ACC112 (cell line): ENCODE measurements around the gene RIMBP2.
"Not testable (repeated sequence)": the region's sequence is repeated elsewhere in the genome, so short reads cannot be mapped to it uniquely, and the experiment has no call there.

Experiments
- H2AFZ ChIP-seq: fragments of 200-600 bp; sonication (generic); one replicate; pipeline ENCODE4 v1.6.0; 2017; ENCODE audit warnings: antibody characterized with exemption, low read length; ENCODE audit not compliant: unreplicated experiment
- H3K27ac ChIP-seq: fragments of 200-600 bp; sonication (generic); 2 replicates; pipeline ENCODE4 v1.5.1; 2014; ENCODE audit warnings: low read depth, mild to moderate bottlenecking, antibody characterized with exemption, low read length, moderate library complexity
- H3K27me3 ChIP-seq: fragments of 200-600 bp; sonication (generic); 2 replicates; pipeline ENCODE4 v1.6.1; 2014; ENCODE audit warnings: mild to moderate bottlenecking, antibody characterized with exemption, low read length, moderate library complexity, mixed read lengths; ENCODE audit not compliant: insufficient read depth
- H3K36me3 ChIP-seq: fragments of 200-600 bp; sonication (generic); 2 replicates; pipeline ENCODE4 v1.6.1; 2016; ENCODE audit warnings: mild to moderate bottlenecking, antibody characterized with exemption, low read length, moderate library complexity, mixed read lengths; ENCODE audit not compliant: insufficient read depth
- H3K4me1 ChIP-seq: fragments of 200-600 bp; sonication (generic); one replicate; pipeline ENCODE4 v1.6.1; 2016; ENCODE audit warnings: low read length, mixed read lengths; ENCODE audit not compliant: insufficient read depth, unreplicated experiment, control insufficient read depth
- H3K4me3 ChIP-seq: fragments of 200-600 bp; sonication (generic); 2 replicates; pipeline ENCODE4 v1.5.1; 2014; ENCODE audit warnings: mild to moderate bottlenecking, low read depth, low read length
- H3K79me2 ChIP-seq: fragments of 200-600 bp; sonication (generic); one replicate; pipeline ENCODE4 v1.6.0; 2016; ENCODE audit warnings: low read length; ENCODE audit not compliant: control insufficient read depth, unreplicated experiment, insufficient read depth

RIMBP2 gene

DNA sequence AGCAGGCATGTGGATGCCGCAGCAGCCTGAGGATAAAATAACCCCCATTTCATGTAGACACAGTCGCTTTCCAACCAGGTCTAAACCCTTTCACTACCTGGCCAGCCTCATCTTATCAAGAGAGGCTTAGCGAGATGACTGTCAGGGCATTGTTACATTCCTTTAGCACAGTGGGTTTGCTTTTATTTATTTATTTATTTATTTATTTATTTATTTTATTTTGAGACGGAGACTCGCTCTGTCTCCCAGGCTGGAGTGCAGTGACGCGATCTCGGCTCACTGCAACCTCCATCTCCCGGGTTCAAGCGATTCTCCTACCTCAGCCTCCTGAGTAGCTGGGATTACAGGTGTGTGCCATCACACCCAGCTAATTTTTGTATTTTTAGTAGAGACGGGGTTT is 35.9 kb upstream of the RIMBP2 start:
- H3K27me3 ChIP-seq, H3K4me3 ChIP-seq, H3K36me3 ChIP-seq, H3K27ac ChIP-seq, H3K4me1 ChIP-seq, H2AFZ ChIP-seq, H3K79me2 ChIP-seq: not testable (repeated sequence)

DNA sequence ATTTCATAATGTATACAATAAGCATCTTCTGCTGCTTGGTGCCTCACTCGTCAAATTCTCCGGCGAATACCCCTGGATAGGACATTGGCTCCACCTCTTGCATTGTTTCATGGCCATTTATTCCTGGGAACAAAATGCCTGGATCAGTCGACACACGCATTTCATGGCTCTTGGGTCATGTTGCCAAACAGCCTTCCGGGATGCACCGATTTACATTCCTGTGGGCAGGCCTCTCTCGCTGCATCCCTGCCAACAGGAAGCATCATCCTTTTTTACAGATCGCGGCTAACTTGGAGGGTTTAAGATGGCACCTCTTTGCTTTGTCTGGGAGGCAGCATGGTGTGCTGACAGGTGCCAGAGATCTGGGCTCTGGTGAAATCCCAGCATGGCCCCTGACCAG is 32.7 kb upstream of the RIMBP2 start:
- no peak overlapping the region for H2AFZ ChIP-seq
- no peaks in the 10 kb centered on the region for H3K36me3 ChIP-seq
- no peaks in the 10 kb centered on the region for H3K79me2 ChIP-seq
- H3K27me3 ChIP-seq = no peaks in the 10 kb centered on the region; the same call in 1 of the 2 replicates
- no peak overlapping the region for H3K27ac ChIP-seq
- no peak overlapping the region for H3K4me3 ChIP-seq
- no peaks in the 10 kb centered on the region for H3K4me1 ChIP-seq

DNA sequence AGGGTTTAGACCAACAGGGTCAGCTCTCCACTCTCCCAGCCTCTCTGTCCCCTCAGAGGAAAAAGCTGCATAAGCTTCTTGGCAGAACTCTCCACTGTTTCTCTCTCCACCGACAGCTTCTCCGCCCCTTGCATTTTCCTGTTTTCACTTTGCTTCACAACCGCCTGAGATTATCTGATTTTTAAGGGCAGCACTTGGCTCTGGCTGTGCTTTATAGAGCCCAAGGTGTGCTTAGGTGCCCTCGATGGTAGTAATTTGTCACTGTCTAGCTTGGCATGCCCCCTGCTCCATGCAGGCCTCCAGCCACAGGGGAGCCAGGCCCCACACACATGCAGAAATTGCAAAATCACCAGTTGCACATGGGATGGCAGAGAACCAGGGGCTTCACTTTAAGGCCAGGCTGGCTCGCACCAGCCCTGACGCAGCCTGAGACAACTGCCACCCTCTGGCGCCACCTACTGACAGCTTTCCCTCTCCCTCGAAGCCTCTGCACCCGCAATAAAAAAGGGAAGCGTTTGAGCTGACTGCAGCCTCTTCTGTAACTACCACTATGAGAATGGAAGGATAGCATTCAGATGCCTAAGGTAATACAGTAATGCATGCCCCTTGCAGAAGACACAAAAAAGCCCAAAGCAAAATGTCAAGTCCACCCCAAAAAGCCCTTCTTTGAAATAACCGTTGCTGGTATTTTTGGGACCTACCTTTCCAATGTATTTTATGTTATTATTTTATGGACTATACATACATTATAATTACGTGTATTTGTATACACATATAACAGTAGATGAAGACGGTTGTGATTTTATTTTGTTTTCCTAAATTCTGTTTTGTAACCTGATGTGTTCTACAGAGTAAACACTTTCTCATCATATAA is 32.0 kb upstream of the RIMBP2 start:
- no peaks in the 10 kb centered on the region for H3K36me3 ChIP-seq
- no peaks in the 10 kb centered on the region; the same call in 1 of the 2 replicates for H3K27me3 ChIP-seq
- H3K4me3 ChIP-seq = no peak overlapping the region
- no peak overlapping the region for H2AFZ ChIP-seq
- H3K4me1 ChIP-seq = no peaks in the 10 kb centered on the region
- no peak overlapping the region for H3K27ac ChIP-seq
- H3K79me2 ChIP-seq = no peaks in the 10 kb centered on the region

DNA sequence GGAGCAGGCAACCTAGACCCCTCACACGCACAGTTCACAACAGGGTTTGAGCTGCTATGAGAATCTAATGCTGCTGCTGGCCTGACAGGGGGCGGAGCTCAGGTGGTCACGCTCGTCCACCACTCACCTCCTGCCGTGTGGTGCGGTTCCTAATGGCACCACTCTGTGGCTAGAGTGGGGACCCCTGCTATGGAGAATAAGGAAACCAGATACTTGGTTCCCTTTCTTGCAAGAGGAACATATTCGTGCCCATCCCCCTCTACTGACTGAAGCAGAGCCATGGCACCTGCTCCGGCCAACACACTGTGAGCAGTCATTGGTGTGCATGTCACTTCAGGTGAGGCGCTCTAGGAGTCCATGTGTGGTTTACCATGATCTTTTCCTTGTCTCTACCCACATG is 30.4 kb upstream of the RIMBP2 start:
- no peak overlapping the region for H3K27ac ChIP-seq
- no peak overlapping the region for H3K4me3 ChIP-seq
- H2AFZ ChIP-seq = no peak overlapping the region
- no peaks in the 10 kb centered on the region for H3K4me1 ChIP-seq
- H3K27me3 ChIP-seq = no peaks in the 10 kb centered on the region; the same call in 1 of the 2 replicates
- H3K36me3 ChIP-seq = no peaks in the 10 kb centered on the region
- no peaks in the 10 kb centered on the region for H3K79me2 ChIP-seq

DNA sequence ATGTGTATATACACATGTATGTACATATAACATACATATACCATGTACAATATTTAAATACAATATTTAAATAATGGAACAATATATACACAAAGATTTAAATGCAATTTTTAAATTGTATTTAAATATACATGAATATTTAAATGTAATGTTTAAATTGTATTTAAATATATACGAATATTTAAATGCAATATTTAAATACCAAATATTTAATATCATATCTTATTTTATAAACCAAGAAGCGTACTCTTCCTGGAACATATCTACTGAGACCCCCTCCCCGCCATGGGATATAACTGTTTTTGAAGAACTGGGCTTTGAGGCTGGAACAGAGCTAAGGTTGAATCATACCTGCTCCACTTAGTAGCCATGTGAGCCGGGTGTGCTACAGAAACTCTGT is 29.8 kb upstream of the RIMBP2 start:
- no peak overlapping the region for H2AFZ ChIP-seq

DNA sequence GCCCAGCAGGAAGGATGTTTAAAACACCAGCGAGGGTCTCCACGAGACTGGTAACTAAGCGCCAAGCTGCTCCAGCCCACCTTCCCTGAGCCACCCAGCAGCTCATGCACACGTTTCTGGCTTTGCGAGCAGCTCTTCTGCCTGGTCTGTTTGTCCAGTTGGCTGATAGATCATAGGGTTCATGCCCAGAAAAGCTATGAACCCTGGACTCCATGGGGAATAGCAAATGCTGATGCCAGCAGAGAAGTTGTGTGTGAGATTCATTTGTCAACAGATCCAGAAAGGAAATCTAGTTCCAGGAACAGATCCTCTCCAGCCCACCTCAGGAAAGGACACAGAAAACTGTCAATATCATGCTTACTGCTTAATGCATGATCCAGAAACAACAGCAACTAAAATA is 28.2 kb upstream of the RIMBP2 start:
- no peak overlapping the region for H3K4me3 ChIP-seq
- no peak overlapping the region for H2AFZ ChIP-seq
- no peaks in the 10 kb centered on the region for H3K27me3 ChIP-seq
- no peak overlapping the region for H3K27ac ChIP-seq
- no peaks in the 10 kb centered on the region for H3K4me1 ChIP-seq
- no peaks in the 10 kb centered on the region for H3K36me3 ChIP-seq
- H3K79me2 ChIP-seq = no peaks in the 10 kb centered on the region

More for the DNA sequence above, 29.8 kb upstream of the RIMBP2 start:
- Histone ChIP-seq H3K27ac (no peak overlapping the region), H3K4me3 (no peak overlapping the region), H3K36me3 (no peaks in the 10 kb centered on the region), H3K27me3 (no peaks in the 10 kb centered on the region), H3K79me2 (no peaks in the 10 kb centered on the region), H3K4me1 (no peaks in the 10 kb centered on the region)

DNA sequence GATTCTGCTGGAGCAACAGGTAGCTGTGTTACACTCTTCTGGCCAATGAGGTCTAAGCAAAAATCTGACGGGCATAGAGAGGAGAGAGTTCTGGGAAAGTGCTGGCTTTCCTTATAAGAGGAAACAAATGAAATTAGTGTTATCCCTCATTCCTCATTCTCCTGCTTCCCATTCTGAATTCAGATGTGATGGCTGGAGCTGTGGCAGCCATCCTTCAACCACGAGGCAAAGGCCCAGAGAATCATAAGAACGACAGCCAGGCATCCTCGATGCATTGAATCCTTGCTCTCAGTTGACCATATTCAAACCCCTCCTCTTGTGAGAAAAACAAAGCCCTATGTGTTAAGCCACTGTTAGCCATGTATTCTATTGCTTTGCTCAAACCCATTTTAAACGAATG is 27.5 kb upstream of the RIMBP2 start:
- Histone ChIP-seq H2AFZ (no peak overlapping the region), H3K4me1 (no peaks in the 10 kb centered on the region)

DNA sequence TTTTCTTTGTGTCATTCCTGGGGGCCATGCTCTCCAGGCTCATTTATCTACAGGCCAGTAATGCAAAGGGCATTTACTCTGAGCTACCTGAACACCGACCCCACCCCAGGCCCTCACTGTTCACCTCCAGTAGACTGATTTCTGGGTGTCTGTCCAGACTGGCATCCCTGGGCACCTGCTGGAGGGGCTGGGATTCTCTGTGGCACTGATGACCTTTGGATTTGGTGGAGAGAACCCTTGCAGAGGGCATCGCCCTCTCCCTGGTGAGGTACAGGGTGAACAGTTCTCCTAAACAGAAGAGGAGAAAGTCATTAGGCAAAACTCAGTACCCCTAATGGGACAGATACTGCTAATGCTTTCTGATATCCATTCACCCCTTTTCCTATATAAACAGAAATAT is 27.1 kb upstream of the RIMBP2 start:
- Histone ChIP-seq H3K27me3 (no peaks in the 10 kb centered on the region), H3K27ac (no peak overlapping the region), H2AFZ (no peak overlapping the region), H3K79me2 (no peaks in the 10 kb centered on the region), H3K36me3 (no peaks in the 10 kb centered on the region), H3K4me1 (no peaks in the 10 kb centered on the region), H3K4me3 (no peak overlapping the region)

More for the DNA sequence above, 27.5 kb upstream of the RIMBP2 start:
- H3K79me2 ChIP-seq = no peaks in the 10 kb centered on the region
- H3K27ac ChIP-seq = no peak overlapping the region
- H3K4me3 ChIP-seq = no peak overlapping the region
- no peaks in the 10 kb centered on the region for H3K36me3 ChIP-seq
- no peaks in the 10 kb centered on the region for H3K27me3 ChIP-seq

DNA sequence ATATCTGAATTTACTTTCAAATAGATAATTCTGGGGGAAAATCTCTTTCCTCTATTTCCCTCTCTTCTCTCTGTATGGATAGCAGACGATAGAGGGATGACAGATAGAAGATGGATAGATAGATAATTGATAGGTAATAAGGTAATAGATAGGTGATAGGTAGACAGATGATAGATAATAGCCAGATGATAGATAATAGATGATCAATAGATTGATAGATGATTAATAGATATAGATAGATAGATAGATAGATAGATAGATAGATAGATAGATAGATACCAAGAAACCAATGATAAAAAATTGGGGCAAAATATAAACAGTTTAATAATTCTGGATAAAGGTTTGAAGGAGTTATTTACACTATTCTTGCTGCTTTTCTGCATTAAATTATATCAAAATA is 26.6 kb upstream of the RIMBP2 start:
- Histone ChIP-seq H3K36me3 (no peaks in the 10 kb centered on the region), H3K27me3 (no peaks in the 10 kb centered on the region), H3K79me2 (no peaks in the 10 kb centered on the region), H3K27ac (no peak overlapping the region), H2AFZ (no peak overlapping the region), H3K4me1 (no peaks in the 10 kb centered on the region), H3K4me3 (no peak overlapping the region)

DNA sequence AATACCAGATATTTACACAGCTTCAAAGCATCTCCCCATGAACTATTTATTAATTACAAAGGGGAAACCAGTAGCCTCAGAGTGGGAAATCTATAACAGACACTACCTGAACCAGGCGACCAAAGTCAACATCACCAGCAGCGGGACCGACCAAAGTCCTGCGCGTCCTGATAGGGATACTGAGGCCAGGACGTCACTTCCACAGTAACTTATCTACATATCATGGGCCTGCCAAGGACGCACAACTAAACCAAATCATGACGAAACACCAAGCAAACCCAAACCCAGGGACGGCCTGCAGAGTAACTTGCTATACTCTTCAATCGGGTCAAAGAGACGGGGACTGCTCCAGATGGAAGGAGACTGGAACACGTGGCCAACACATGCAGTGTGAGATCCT is 26.0 kb upstream of the RIMBP2 start:
- Histone ChIP-seq H3K27me3 (no peaks in the 10 kb centered on the region), H3K4me3 (no peak overlapping the region), H3K27ac (no peak overlapping the region), H3K36me3 (no peaks in the 10 kb centered on the region), H2AFZ (no peak overlapping the region), H3K4me1 (no peaks in the 10 kb centered on the region), H3K79me2 (no peaks in the 10 kb centered on the region)

DNA sequence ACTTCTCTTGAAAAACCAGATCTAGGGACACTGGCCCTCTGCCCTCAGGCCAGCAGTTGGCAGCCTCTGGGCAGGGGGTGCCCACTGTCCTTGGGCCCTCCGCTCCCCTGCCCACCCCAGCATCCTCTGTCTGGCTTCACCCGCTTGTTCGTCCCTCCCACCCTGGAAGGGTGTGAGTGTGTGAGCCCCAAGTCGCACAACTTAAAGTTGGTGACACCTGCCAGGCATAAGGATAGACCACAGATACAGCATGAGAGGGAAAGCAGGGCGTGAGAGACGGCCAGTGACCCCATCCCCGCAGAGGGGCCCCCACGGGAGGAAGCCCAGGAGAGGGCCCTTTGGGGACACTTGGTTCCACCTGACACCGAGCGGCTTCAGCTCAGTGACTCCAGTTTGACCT is 23.5 kb upstream of the RIMBP2 start:
- Histone ChIP-seq H3K27me3 (no peaks in the 10 kb centered on the region), H3K27ac (no peak overlapping the region), H3K4me1 (no peaks in the 10 kb centered on the region), H3K79me2 (no peaks in the 10 kb centered on the region), H3K4me3 (no peak overlapping the region), H2AFZ (no peak overlapping the region), H3K36me3 (no peaks in the 10 kb centered on the region)
